Measurements from ENCODE around the gene TNRC6B. TPM values are rescaled to one million over a fixed set of nuclear protein-coding genes. Genes with fewer than 3 reads are reported as not detected.

The TNRC6B gene
- total RNA-seq, 3 donors from 2014 or later = 32.8 to 53.1 (median 39.7) TPM

DNA sequence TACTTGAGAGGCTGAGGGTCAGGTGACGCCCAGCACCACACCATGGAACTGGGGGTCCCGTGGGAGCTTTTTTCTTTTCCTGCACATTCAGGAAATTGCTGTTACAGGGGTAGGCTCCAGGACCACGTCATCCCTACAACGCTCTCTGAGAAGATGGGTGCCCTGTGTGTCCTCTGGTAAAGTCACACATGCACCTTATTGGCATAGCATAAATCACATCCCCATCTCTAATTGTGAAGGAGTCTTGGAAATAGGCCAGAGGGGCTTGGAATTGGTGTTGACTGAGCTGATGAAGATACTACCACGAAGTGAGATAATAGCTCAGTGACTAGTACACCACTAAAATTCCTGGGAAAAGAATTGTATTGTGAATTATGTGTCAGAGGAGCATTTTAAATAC is 57.6 kb downstream of the TNRC6B start:
- intact Hi-C loops (cut with DNase I; ENCODE audit: low total_unique reads) = no loop called here
- Histone ChIP-seq H3K9me3 (no peaks in the 10 kb centered on the region), H3K27me3 (no peaks in the 10 kb centered on the region), H3K27ac (no peak overlapping the region), H3K4me3 (no peak overlapping the region), H3K36me3 (no peaks in the 10 kb centered on the region), H3K4me1 (peaks cover 0 to 11% of the 10 kb centered on the region in 2 donors)
- DNase-seq (ENCODE audit: low spot score in 2 of 2) = no peak
- TF ChIP-seq CTCF (IDR thresholded peaks at IDR 0.05) = no peak
- TF ChIP-seq POLR2AphosphoS5 (IDR thresholded peaks at IDR 0.05) = no peak
- no peak for TF ChIP-seq POLR2A (IDR thresholded peaks at IDR 0.05)

- no peak overlapping the region for H3K4me3 ChIP-seq
- no peaks in the 10 kb centered on the region for H3K27me3 ChIP-seq
- peaks cover 0 to 11% of the 10 kb centered on the region in 2 donors for H3K4me1 ChIP-seq
- H3K36me3 ChIP-seq = no peaks in the 10 kb centered on the region
- no peak for TF ChIP-seq POLR2A (IDR thresholded peaks at IDR 0.05)
- TF ChIP-seq POLR2AphosphoS5 (IDR thresholded peaks at IDR 0.05) = no peak
- no peak for TF ChIP-seq CTCF (IDR thresholded peaks at IDR 0.05)
- peak overlapping the region in 1 of 2 donors; percentile 3 for H3K27ac ChIP-seq
- intact Hi-C loops (cut with DNase I; ENCODE audit: low total_unique reads) = no loop called here
- no peak for DNase-seq (ENCODE audit: low spot score in 2 of 2)
- no peaks in the 10 kb centered on the region for H3K9me3 ChIP-seq
These were observed 58.5 kb downstream of the TNRC6B start for GRCh38 chr22:40236131-40236665.

GRCh38 chr22:40237241-40237640 is 59.5 kb downstream of the TNRC6B start:
- H3K27me3 ChIP-seq = no peaks in the 10 kb centered on the region
- peaks cover 0 to 11% of the 10 kb centered on the region in 2 donors for H3K4me1 ChIP-seq
- intact Hi-C loops (cut with DNase I; ENCODE audit: low total_unique reads) = no loop called here
- DNase-seq (ENCODE audit: low spot score in 2 of 2) = no peak
- H3K9me3 ChIP-seq = no peaks in the 10 kb centered on the region
- peak overlapping the region; percentile 82 for H3K27ac ChIP-seq
- no peak for TF ChIP-seq POLR2A (IDR thresholded peaks at IDR 0.05)
- TF ChIP-seq CTCF (IDR thresholded peaks at IDR 0.05) = no peak
- TF ChIP-seq POLR2AphosphoS5 (IDR thresholded peaks at IDR 0.05) = no peak
- no peaks in the 10 kb centered on the region for H3K36me3 ChIP-seq
- no peak overlapping the region for H3K4me3 ChIP-seq

GRCh38 chr22:40237788-40238424 is 60.2 kb downstream of the TNRC6B start:
- TF ChIP-seq POLR2AphosphoS5 (IDR thresholded peaks at IDR 0.05) = no peak
- TF ChIP-seq CTCF (IDR thresholded peaks at IDR 0.05) = no peak
- no peak for TF ChIP-seq POLR2A (IDR thresholded peaks at IDR 0.05)
- H3K9me3 ChIP-seq = no peaks in the 10 kb centered on the region
- no peak overlapping the region for H3K4me3 ChIP-seq
- H3K27ac ChIP-seq = peak overlapping the region; percentile 82
- DNase-seq (ENCODE audit: low spot score in 2 of 2) = no peak
- no peaks in the 10 kb centered on the region for H3K27me3 ChIP-seq
- no peaks in the 10 kb centered on the region for H3K36me3 ChIP-seq
- intact Hi-C loops (cut with DNase I; ENCODE audit: low total_unique reads) = no loop called here
- peaks cover 0 to 11% of the 10 kb centered on the region in 2 donors for H3K4me1 ChIP-seq

Data from breast epithelium (tissue), 4 donors.